Thyroid gland (tissue), 4 donors: ENCODE results near the gene ABCC9. TPM values are rescaled to one million over a fixed set of nuclear protein-coding genes. Genes with fewer than 3 reads are reported as not detected.
"Not testable (repeated sequence)": the region's sequence is repeated elsewhere in the genome, so short reads cannot be mapped to it uniquely, and the experiment has no call there.

ENCODE experiments used
- DNase-seq, 2 donors: peaks; one replicate each; pipeline ENCODE4 v3.0.0-alpha.2; 2019
- H3K27ac ChIP-seq, 3 donors: fragments of 200-600 bp; sonication (generic); 1 replicate in 2 of 3; 2 replicates in 1 of 3; pipeline ENCODE4 v1.5.1; 2016 to 2019; ENCODE audit warnings: mild to moderate bottlenecking in 1 of 3, moderate library complexity in 1 of 3
- H3K27me3 ChIP-seq: fragments of 200-600 bp; sonication (generic); one replicate; pipeline ENCODE4 v1.5.1; 2019
- H3K36me3 ChIP-seq, 2 donors: fragments of 200-600 bp; sonication (generic); one replicate each; pipeline ENCODE4 v1.5.1; 2016 to 2019
- H3K4me1 ChIP-seq, 2 donors: fragments of 200-600 bp; sonication (generic); one replicate each; pipeline ENCODE4 v1.5.1; 2017 to 2019
- H3K4me3 ChIP-seq, 3 donors: fragments of 200-600 bp; sonication (generic); replicated peaks in 1 of 3; 1 replicate in 2 of 3; 2 replicates in 1 of 3; pipeline ENCODE4 v1.5.1; 2016; ENCODE audit warnings: mild to moderate bottlenecking in 1 of 3
- H3K9me3 ChIP-seq: fragments of 200-600 bp; sonication (generic); one replicate; pipeline ENCODE4 v1.5.1; 2017
- CTCF ChIP-seq, 6 experiments: fragments of 200-600 bp in 3 of 6; fragments of 450-650 bp in 3 of 6; sonication (generic) in 3 of 6; IDR thresholded peaks; one replicate each; pipeline ENCODE4 v1.5.1; 2016 to 2019; ENCODE audit warnings: antibody characterized with exemption in 6 of 6, mild to moderate bottlenecking in 2 of 6, inconsistent platforms in 1 of 6, moderate library complexity in 1 of 6
- POLR2A ChIP-seq, 2 donors: fragments of 450-650 bp; IDR thresholded peaks; one replicate each; pipeline ENCODE4 v1.6.1; 2017; ENCODE audit warnings: antibody characterized with exemption in 2 of 2, mild to moderate bottlenecking in 2 of 2, moderate library complexity in 1 of 2
- WGBS, 2 donors: methylation state at CpG; one replicate each; pipeline ENCODE4 v1.1.5; 2017; 5-methylcytosine and 5-hydroxymethylcytosine counted together
- intact Hi-C: fragments of 100-400 bp; cut with DNase I; formaldehyde crosslinking; loops from one replicate; pipeline ENCODE4 v1.15.1; 2023
- total RNA-seq, 4 donors: library from RNA; depleted of rRNA; stranded (reverse); fragments of >200 nt; gene quantifications; one replicate each; pipeline ENCODE4 v1.2.3, GENCODE V29; 2016

The ABCC9 gene
- total RNA-seq, 4 donors from 2014 or later, result 10.5 to 46.8 (median 26.0) TPM

- Histone ChIP-seq H3K9me3 (no peaks in the 10 kb centered on the region), H3K4me3 (peak overlapping the region in 2 of 3 donors; percentile 27 to 41), H3K27ac (peak overlapping the region; percentile 25 to 77 (median 54)), H3K36me3 (no peaks in the 10 kb centered on the region), H3K27me3 (no peaks in the 10 kb centered on the region), H3K4me1 (no peaks in the 10 kb centered on the region)
- DNase-seq, result peak; percentile 52 to 61
- peak in 4 of 6 experiments; percentile 22 to 51 (median 35) for TF ChIP-seq CTCF (IDR thresholded peaks at IDR 0.05)
- peak in 1 of 2 donors; percentile 0 for TF ChIP-seq POLR2A (IDR thresholded peaks at IDR 0.05)
- intact Hi-C loops, result no loop called here
- WGBS, 2 donors, result 0 to 2% methylated on average over 36 to 47 of the region's 51 CpGs
Observed at GRCh38 chr12:21941506-21942376, 515 bp upstream of the ABCC9 start.

DNA sequence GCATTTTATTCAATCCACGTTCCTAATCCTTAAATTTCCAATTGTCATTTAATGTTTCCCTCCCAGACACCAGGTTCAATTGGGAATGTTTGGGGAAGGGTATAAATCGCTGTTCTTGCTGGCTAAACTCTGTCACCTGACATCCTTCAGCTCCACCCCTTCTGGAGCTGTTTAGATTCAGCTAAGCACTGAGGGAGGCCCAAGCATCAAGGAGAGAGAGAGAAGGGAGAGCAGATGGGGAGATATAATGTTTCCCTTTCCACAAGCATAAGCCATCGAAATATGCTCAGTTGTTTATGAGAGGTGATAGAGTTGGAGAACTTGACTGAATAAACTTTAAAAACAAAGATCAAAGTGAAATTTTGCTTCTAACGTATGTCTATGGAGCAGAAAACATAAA is 1.8 kb downstream of the ABCC9 start:
- no peak overlapping the region for H3K4me3 ChIP-seq
- no peaks in the 10 kb centered on the region for H3K9me3 ChIP-seq
- TF ChIP-seq CTCF (IDR thresholded peaks at IDR 0.05) (no peak), POLR2A (IDR thresholded peaks at IDR 0.05) (no peak)
- no peaks in the 10 kb centered on the region for H3K4me1 ChIP-seq
- no peaks in the 10 kb centered on the region for H3K27me3 ChIP-seq
- no peak overlapping the region for H3K27ac ChIP-seq
- H3K36me3 ChIP-seq, result no peaks in the 10 kb centered on the region
- WGBS, 2 donors, result 80% methylated on average over 4 of the region's 4 CpGs
- intact Hi-C loops, result no loop called here
- no peak for DNase-seq

DNA sequence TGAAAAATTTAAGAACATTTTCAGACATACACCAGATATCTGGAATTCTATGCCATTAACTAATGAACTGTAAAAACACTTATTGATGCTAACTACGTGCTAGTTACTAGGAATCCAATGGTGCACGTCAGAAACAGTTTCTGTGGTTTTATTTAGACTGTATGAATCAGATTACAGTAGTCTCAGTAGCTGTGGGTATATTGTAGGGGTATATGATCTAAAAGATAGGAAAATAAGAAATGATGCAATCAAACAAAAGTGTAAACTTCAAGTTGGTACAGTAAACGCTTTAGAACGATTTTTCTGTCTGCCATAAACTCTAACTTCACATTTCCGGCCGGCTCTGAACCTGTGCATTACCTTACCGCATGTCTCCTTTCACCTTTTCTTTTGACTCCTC is 2.3 kb downstream of the ABCC9 start:
- H3K4me1 ChIP-seq, result no peaks in the 10 kb centered on the region
- WGBS, 2 donors, result 86 to 87% methylated on average over 7 of the region's 7 CpGs
- intact Hi-C loops, result no loop called here
- no peak overlapping the region for H3K4me3 ChIP-seq
- no peak overlapping the region for H3K27ac ChIP-seq
- H3K36me3 ChIP-seq, result no peaks in the 10 kb centered on the region
- H3K27me3 ChIP-seq, result no peaks in the 10 kb centered on the region
- no peak for DNase-seq
- H3K9me3 ChIP-seq, result no peaks in the 10 kb centered on the region
- no peak for TF ChIP-seq POLR2A (IDR thresholded peaks at IDR 0.05)
- TF ChIP-seq CTCF (IDR thresholded peaks at IDR 0.05), result no peak

GRCh38 chr12:21934173-21934572 is 7.1 kb downstream of the ABCC9 start:
- Histone ChIP-seq H3K27ac (no peak overlapping the region), H3K9me3 (no peaks in the 10 kb centered on the region), H3K4me3 (no peak overlapping the region), H3K4me1 (no peaks in the 10 kb centered on the region), H3K36me3 (no peaks in the 10 kb centered on the region), H3K27me3 (no peaks in the 10 kb centered on the region)
- TF ChIP-seq POLR2A (IDR thresholded peaks at IDR 0.05) (no peak), CTCF (IDR thresholded peaks at IDR 0.05) (no peak)
- intact Hi-C loops, result no loop called here
- no peak for DNase-seq
- 90 to 91% methylated on average over 1 of the region's 1 CpG for WGBS, 2 donors

GRCh38 chr12:21933656-21934055 is 7.6 kb downstream of the ABCC9 start:
- H3K4me1 ChIP-seq, result no peaks in the 10 kb centered on the region
- H3K9me3 ChIP-seq, result no peaks in the 10 kb centered on the region
- no peaks in the 10 kb centered on the region for H3K36me3 ChIP-seq
- intact Hi-C loops, result no loop called here
- 95 to 97% methylated on average over 4 of the region's 4 CpGs for WGBS, 2 donors
- no peak overlapping the region for H3K27ac ChIP-seq
- no peak for DNase-seq
- TF ChIP-seq CTCF (IDR thresholded peaks at IDR 0.05), result no peak
- TF ChIP-seq POLR2A (IDR thresholded peaks at IDR 0.05), result no peak
- no peaks in the 10 kb centered on the region for H3K27me3 ChIP-seq
- no peak overlapping the region for H3K4me3 ChIP-seq

DNA sequence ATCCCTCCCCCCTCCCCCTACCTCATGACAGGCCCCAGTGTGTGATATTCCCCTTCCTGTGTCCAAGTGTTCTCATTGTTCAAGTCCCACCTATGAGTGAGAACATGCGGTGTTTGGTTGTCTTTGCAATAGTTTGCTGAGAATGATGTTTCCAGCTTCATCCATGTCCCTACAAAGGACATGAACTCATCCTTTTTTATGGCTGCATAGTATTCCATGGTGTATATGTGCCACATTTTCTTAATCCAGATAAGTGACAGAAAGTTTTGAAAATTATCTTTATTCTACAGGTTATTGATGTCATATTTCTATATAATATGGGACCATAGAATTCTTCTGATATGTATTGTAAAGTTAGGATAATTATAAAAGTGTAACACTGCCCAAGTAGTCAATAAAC is 11.3 kb downstream of the ABCC9 start:
- DNase-seq, H3K27ac ChIP-seq, H3K4me3 ChIP-seq, H3K36me3 ChIP-seq, intact Hi-C loops, H3K4me1 ChIP-seq, H3K27me3 ChIP-seq, H3K9me3 ChIP-seq: not testable (repeated sequence)
- WGBS, 2 donors, result 89 to 100% methylated on average over 1 of the region's 1 CpG
